ENCODE data around the gene SREK1IP1. TPM values are rescaled to one million over a fixed set of nuclear protein-coding genes. Genes with fewer than 3 reads are reported as not detected.

SREK1IP1 gene
- total RNA-seq, 1 experiment from 2014 or later: 25.5 TPM

GRCh38 chr5:64688391-64688790 lies 80.1 kb downstream of the SREK1IP1 start:
- H3K27ac ChIP-seq (ENCODE audit: low read depth, low read length): no peak overlapping the region
- no peak overlapping the region for H3K4me3 ChIP-seq (replicated peaks in 1 of 2; ENCODE audit: low read depth in 1 of 2, low read length in 2 of 2)
- RAD21 ChIA-PET (ENCODE audit: low non-redundant PET in 1 of 2, low total read pairs in 2 of 2, uncharacterized antibody in 2 of 2, unreplicated experiment in 2 of 2): no interaction called here
- no peaks in the 10 kb centered on the region for H3K36me3 ChIP-seq (ENCODE audit: control insufficient read depth in 1 of 2, insufficient read depth in 2 of 2, low read length in 2 of 2)
- POLR2A ChIA-PET: no interaction called here
- TF ChIP-seq MAX (IDR thresholded peaks at IDR 0.05) (no peak), SP1 (IDR thresholded peaks at IDR 0.05; ENCODE audit: low read depth) (no peak), ATF3 (IDR thresholded peaks at IDR 0.05) (no peak), ELF1 (IDR thresholded peaks at IDR 0.05; ENCODE audit: borderline replicate concordance, low read depth) (no peak), POLR2A (IDR thresholded peaks at IDR 0.05; ENCODE audit: borderline replicate concordance, extremely low read depth, insufficient read depth, insufficient read length) (no peak), REST (IDR thresholded peaks at IDR 0.05; ENCODE audit: low read depth) (no peak), SIN3A (IDR thresholded peaks at IDR 0.05; ENCODE audit: low read depth) (no peak), EZH2phosphoT487 (IDR thresholded peaks at IDR 0.05; ENCODE audit: borderline replicate concordance) (no peak), EZH2 (IDR thresholded peaks at IDR 0.05) (no peak), CBX3 (IDR thresholded peaks at IDR 0.05; ENCODE audit: low read depth) (no peak), JUND (IDR thresholded peaks at IDR 0.05) (no peak), FOSL1 (IDR thresholded peaks at IDR 0.05; ENCODE audit: low read depth) (no peak), RAD21 (IDR thresholded peaks at IDR 0.05; ENCODE audit: low read depth) (no peak), EGR1 (IDR thresholded peaks at IDR 0.05; ENCODE audit: low read depth) (no peak), ZFX (IDR thresholded peaks at IDR 0.05) (no peak), ZBTB33 (IDR thresholded peaks at IDR 0.05; ENCODE audit: extremely low read depth, insufficient replicate concordance, low read length) (no peak), TCF7L2 (IDR thresholded peaks at IDR 0.05; ENCODE audit: borderline replicate concordance, extremely low read depth, insufficient read depth, insufficient read length) (no peak)
- TF ChIP-seq, protein P1, sequence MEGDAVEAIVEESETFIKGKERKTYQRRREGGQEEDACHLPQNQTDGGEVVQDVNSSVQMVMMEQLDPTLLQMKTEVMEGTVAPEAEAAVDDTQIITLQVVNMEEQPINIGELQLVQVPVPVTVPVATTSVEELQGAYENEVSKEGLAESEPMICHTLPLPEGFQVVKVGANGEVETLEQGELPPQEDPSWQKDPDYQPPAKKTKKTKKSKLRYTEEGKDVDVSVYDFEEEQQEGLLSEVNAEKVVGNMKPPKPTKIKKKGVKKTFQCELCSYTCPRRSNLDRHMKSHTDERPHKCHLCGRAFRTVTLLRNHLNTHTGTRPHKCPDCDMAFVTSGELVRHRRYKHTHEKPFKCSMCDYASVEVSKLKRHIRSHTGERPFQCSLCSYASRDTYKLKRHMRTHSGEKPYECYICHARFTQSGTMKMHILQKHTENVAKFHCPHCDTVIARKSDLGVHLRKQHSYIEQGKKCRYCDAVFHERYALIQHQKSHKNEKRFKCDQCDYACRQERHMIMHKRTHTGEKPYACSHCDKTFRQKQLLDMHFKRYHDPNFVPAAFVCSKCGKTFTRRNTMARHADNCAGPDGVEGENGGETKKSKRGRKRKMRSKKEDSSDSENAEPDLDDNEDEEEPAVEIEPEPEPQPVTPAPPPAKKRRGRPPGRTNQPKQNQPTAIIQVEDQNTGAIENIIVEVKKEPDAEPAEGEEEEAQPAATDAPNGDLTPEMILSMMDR (IDR thresholded peaks at IDR 0.05 in 2 of 3, conservative IDR thresholded peaks at IDR 0.05 in 1 of 3; ENCODE audit: borderline replicate concordance in 1 of 3, insufficient read depth in 1 of 3, low read depth in 2 of 3, low read length in 2 of 3): no peak
- H3K9ac ChIP-seq (ENCODE audit: low read length): no peak overlapping the region
- H3K9me3 ChIP-seq (ENCODE audit: control insufficient read depth in 1 of 2, insufficient read depth in 1 of 2, low read depth in 1 of 2, low read length in 2 of 2): no peaks in the 10 kb centered on the region
- DNase-seq (ENCODE audit: low read depth, low spot score): no peak
- no peak for ATAC-seq
- no TSS peak for BruUV-seq (replicated peaks)
- no peaks in the 10 kb centered on the region for H3K9me2 ChIP-seq (ENCODE audit: insufficient read depth)
- H3K27me3 ChIP-seq (ENCODE audit: insufficient read depth, low read length): 0 out of 2 replicates have a peak, but pooled peaks cover 5% of the 10 kb centered on the region
- H3K79me2 ChIP-seq (ENCODE audit: insufficient read depth, low read length): no peaks in the 10 kb centered on the region
- H3K4me2 ChIP-seq (ENCODE audit: low read length): no peak overlapping the region
- intact Hi-C loops (cut with micrococcal nuclease): no loop called here
- H2AFZ ChIP-seq (ENCODE audit: low read depth, low read length, poor library complexity, severe bottlenecking): no peak overlapping the region
- H4K20me1 ChIP-seq (ENCODE audit: insufficient read depth): no peaks in the 10 kb centered on the region
- H3K4me1 ChIP-seq (ENCODE audit: control insufficient read depth in 1 of 2, insufficient read depth in 2 of 2, low read length in 2 of 2): no peaks in the 10 kb centered on the region
- CTCF ChIA-PET: no interaction called here
